Activated CD4-positive, alpha-beta T cell treated with anti-CD3 and anti-CD28 coated beads, Interleukin-2, Interleukin-4, amounts not matched to agents 100 ng/mL and 50 ng/mL, durations not matched to agents 16 hours and 8 hours (primary cell): Measurements from ENCODE around the gene ANKMY1.

Experiments
- DNase-seq: peaks from one replicate; pipeline ENCODE4 v3.0.0-alpha.2; 2020; ENCODE audit warnings: low spot score

Gene ANKMY1

DNA sequence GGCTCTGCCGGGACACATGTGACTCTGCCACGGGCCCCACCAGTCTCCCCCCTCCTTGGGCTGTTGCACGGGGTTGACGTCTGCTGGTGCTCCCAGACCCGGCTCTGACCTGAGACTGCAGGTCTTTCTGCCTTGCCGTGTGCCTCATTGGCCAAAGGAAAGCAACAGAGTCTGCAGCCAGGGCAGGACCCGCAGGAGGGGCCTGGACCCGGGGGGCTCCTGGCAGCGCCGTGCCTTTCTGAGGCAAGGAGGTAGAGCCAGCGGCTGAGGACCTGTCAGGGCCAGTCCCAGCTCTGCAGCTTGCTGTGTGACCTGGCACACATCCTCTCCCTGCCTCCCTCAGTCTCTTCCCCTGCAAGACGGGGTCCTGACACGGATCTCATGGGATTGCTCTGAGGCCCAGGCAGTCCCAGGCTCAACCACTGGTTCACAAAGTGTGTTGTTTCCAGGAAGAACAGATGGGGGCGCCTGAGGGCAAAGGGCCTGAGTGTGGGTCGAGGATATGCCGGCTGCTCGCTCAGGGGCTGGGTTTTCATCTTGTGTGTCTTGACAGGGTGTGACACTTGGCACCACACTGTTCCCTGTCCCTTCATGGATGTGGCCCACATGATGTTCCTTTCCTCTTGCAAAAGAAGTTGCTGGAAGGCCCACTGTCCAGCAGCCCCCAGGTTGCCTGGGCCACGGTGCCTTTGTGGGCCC is 37.7 kb upstream of the ANKMY1 start:
- DNase-seq, result peak; percentile 42

DNA sequence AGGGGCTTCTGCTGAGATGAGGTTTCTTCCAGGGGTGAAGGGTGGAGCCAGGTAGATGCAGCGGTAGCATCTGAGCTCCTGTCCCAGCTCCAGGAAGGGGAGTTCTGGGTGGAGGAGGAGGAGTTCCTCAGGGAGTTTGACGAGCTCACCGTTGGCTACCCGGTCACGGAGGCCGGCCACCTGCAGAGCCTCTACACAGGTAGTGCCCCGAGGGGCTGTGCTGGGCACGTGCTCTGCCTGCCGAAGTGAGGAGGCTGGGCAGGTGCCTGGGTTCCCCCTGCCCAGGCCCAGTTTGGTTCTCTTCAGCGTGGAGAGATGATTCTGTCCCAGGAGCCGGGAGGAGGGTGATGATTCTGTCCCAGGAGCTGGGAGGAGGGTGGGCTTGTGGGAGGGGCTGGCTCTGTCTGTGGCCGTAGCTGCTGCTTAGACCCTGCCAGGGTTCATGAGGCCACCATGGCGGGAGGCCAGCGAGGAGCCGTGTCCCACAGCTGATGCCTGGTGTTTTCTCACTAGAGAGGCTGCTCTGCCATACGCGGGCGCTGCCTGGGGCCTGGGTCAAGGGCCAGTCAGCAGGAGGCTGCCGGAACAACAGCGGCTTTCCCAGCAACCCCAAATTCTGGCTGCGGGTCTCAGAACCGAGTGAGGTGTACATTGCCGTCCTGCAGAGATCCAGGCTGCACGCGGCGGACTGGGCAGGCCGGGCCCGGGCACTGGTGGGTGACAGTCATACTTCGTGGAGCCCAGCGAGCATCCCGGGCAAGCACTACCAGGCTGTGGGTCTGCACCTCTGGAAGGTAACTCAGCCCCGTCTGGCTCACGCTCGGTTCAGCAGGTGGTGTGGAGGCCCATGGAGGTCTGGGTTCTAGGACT is 37.0 kb upstream of the ANKMY1 start:
- DNase-seq, result no peak

DNA sequence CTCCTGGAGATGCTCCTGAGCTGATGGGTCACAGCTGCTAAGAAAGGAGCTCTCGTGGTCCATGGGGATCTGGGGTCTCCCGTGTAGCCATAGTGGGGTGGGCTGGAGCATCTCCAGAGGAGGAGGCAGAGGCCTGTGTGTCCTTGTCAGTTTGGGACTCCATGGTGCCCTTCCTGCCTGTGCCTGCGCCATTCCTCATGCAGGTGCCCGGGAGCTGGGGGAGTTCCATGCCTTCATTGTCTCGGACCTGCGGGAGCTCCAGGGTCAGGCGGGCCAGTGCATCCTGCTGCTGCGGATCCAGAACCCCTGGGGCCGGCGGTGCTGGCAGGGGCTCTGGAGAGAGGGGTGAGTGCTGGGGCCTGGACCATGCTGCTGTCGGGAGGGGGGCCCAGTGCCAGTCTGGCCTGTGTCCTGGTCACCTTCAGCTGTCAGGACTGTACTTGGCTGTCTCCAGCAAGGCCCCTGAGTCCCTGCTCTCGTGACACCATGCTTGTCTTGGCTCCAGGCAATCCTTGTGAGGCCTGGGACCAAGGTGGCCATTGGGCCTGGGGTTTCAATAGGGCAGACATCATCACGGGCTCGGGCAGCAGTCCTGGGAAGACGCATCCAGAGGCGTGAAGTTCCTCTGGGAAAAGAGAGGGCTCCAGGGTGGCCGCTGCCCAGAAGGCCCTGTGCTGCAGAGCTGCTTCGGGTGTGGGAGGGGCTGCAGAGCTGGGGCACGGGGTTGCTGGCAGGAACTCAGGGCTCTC is 36.1 kb upstream of the ANKMY1 start:
- no peak for DNase-seq

DNA sequence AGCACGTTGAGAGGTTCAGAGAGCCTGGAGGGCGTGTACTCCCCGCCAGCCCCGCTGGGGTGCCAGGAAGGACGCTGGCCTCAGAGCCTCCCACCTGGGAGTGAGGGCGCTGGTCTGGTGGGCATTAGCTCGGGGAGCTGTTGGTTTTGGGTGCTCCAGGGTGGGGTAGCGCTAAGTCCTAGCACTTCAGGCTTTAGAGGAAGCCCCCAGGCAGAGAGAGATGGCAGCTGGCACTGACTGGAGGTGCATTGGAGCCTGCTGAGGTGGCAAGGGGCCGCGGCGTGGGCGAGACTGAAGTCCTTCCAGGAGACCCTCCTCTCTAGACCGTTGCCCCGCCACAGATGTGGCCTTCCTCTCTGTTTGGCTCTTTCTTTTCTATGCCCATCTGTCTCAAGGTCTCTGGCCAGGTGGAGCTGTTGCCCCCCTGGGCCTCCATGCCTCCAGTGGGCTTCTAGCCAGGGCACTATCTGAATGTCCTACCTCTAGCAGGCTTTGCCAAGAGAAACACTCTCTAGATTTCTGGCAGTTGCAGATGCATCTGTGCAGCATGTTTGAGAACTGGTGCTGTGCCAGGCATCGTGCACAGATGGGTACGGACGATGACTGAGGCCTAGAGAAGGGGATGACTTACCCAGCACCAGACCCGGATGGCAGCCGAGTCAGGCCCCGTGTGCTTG is 35.4 kb upstream of the ANKMY1 start:
- no peak for DNase-seq

DNA sequence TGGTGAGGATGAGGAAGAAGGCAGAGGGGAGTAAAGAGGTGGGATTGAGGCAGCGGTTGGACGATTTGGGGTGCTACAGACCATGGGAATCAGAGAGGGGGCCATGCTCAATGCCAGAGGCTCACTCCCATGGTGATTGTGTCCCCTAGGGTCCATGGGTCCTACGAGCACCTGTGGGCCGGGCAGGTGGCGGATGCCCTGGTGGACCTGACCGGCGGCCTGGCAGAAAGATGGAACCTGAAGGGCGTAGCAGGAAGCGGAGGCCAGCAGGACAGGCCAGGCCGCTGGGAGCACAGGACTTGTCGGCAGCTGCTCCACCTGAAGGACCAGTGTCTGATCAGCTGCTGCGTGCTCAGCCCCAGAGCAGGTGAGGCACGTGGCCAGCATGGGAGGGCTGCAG is 34.0 kb upstream of the ANKMY1 start:
- DNase-seq, result no peak

DNA sequence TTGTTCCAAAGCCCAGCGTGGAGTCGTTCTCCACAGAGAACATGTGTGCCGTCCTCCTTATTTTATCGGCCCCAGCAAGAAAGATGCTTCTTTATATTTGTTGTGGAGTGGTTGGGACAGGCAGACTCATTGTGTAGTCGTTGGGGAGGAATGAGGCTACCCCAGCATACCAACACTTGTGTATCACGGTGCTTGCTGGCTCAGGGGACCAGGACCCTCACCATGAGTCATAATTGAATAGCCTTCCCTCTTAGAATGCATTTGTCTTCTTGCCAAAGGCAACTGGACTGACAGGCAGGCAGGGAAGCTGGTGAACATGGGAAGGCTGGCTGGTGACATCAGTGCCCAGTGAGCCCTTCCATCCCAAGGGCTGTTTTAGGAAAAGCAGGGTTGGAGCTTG is 33.4 kb upstream of the ANKMY1 start:
- DNase-seq, result no peak

DNA sequence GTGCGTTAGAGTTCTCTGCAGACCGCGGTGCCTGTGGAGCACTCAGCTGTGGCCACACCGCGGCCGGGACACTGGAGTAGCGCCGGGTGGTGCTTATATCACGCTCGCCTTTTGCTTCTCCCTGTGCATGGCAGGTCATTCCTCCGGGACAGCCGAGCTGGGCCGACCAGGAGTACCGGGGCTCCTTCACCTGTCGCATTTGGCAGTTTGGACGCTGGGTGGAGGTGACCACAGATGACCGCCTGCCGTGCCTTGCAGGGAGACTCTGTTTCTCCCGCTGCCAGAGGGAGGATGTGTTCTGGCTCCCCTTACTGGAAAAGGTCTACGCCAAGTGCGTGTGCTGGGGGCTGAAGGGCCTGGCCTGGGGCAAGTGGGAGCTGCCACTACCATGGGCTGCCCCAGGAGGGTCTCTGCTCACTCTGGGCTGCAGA is 32.9 kb upstream of the ANKMY1 start:
- DNase-seq, result no peak

DNA sequence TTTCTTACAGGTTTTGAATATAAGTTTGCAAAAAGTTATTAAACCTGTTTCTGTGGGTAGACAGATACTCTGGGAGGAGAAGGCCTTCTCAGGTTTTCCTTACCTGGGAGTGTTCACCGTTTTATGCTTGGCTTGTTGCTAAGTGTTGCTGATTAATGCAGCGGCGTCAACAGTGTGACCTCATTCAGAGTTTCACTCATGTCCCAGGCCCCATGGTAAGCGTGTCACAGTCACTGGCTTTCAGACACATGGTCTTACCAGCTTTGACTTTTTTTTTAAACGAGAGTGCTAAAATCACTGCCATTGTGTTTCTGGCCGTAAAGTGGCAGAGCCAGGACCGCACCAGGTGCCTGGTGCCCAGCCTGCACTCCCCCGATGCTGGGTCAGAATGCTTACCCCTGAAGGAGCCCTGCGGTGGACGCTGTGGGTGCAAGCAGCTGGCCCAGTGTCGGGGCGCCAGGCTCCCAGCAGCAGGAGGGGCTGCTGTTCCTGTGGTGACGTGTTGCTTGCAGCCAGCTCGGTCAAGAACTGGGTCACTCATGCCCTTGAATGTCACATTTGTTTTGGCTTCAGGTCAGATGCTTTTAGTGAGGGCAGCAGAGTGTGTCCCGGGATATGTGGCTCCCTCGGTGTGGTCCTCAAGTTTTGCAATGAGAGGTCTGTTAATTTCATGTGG is 32.2 kb upstream of the ANKMY1 start:
- DNase-seq, result no peak

DNA sequence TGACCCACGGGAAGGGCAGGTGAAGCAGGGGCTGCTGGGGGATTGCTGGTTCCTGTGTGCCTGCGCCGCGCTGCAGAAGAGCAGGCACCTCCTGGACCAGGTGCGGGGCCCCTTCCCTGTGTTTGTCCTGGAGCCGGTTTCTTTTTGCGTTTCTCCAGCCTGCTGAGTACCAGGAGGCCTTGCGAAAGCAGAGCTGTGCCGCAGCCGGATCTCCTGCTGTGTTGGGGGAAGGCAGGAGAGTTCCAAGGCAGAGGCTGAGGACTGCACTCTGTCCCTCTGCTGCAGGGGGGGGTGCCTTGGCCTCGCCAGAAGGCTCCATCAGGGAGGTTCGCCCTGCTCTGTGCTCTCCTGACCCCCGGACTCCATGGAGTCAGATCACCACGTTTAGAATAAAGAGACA is 31.6 kb upstream of the ANKMY1 start:
- DNase-seq, result no peak

DNA sequence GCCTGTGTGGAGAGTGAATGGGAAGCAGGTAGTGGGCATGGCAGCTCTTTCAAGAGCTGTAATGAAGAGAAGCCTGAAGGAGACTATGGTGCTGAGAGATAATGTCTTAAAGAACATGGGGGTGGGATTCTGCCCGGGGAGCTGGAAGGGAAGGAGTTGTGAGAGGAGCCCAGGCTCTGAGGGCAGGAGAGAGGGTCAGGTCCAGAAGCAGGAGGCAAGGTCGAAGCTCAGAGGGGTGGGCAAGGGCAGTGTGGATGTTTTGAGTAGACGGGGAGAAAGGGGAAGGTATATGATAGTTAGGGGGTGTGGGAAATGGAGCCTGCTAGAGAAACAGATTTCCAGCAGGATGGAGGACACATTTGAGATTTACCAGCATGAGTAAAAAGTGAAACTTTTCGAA is 30.9 kb upstream of the ANKMY1 start:
- DNase-seq, result no peak

DNA sequence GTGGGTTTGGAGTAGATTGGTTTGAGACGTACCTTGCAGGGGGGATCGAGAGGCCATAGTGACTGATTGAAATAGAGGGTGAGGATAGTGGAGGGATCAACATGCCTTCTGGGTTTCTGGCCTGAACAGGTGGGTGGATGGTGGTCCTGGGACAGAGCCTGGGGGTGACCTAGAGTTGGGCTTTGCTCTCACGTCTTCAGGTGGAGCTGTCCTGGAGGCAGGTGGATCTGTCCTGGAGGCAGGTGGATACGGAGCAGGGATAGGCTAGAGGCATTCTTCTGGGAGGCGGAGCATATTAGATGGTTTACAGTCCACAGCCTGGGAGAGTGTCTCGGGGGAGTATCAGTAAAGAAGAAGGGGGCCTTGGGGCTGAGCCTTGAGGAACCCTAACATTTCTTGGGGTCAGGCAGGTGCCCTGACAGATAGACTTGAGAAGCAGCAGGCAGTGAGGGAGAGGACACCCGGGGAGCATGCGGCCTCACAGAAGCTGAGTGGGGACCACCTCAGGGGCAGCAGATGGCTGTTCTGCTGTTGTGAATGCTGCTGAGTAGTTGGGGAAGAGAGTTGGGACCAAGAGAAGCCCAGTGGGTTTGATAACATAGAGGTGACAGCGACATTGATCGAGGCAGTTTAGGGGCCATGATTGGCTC is 30.3 kb upstream of the ANKMY1 start:
- DNase-seq, result no peak

DNA sequence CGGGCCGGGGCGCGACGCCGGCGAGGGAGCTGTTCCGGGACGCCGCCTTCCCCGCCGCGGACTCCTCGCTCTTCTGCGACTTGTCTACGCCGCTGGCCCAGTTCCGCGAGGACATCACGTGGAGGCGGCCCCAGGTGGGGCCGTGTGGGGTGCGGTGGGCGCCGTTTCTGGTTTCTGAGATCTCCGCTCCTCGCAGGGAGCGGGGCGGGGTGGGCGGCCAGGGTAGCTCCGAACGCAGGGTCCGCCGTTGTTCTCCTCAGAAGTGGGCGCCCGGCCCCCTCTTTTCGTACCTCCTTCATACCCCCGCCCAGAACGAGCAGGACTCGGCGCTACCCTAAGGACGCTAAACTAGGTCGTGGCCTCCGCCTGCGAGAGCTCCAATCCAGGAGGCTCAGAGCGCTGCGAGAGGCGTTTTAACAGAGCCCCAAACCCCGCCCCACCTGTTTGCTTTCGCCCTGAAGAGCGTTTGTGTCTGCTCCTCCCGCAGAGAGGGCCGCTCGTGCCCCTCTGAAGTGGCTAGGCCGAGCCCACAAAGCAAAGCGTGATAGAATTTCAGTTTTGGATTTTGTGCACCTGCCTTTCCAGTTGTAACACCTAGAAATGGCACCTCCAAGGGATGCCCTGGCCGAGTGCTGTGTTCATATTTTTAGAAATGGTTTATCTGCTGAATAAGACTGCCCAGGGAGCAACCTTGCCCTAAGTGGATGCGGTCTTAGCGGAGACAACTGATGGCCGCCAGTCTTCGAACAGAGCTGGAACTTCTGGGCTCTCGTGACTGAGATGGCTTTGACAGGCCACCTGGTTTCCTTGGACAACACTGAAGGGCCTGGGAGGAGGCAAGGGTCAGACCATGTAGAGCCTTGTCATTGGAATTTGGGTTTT is 29.4 kb upstream of the ANKMY1 start:
- DNase-seq, result peak; percentile 57

DNA sequence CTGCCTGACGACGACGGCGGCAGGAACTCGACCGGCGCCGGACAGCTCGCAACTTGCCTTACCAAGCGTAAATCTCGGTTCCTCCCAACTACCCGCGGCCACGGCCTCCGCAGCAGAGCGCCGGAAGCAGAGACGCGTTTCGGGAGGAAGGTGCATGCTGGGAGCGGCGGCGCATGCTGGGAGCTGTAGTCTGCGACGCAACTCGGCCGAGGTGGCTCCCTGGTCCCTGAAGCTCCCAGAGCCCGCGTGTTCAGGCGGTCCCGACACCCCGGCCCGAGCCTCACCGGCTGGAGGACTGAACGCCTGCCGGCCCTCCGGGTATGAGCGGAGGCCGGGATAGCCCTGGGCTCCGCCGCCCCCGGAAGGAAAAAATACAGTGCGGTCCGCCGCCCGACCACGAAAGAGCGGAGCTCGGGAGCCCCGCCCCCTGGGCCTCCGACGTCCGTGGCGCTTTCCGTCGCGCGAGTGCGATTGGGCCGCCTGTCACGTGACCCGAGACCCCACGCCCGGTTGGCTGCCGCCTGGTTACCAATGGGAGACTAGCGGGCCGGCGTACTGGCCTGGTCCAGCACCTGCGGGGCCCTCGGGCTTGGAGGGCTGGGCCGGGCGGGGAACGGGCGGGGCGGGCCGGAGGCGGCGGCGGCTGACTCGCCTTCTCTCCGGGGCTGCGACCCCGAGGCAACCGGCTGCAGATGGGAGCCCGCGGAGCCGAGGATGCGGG is 28.6 kb upstream of the ANKMY1 start, which contains the start of gene CAPN10:
CAPN10 (plus strand) TSS at position 537 of the 721 bp plus-strand sequence; CDS start at position 715, 178 bp downstream.
- peak; percentile 97 for DNase-seq

DNA sequence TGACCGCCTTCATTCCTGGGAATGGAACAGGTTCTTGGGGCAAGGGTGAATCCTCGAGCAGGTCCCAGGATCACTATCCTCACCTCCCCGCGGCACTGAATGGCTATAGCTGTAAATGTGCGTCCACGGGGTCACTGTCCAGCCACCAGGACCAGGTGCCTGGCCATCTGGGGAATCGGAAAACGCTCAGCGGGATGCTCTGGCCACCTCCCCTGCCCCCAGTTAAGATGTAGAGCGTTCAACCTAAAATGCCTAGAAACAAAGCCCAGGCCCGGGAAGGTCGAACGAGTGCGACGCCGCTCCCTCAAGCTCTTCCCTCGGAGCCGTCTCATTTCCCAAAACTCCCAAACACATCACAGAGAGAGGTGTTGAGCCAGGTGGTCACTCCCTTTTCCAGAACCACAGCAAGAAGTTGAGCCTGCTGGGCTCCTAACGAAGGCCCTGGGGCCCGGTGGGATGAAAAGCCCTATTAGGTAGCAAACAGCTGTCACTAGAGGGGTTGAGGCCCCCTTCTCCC is 28.0 kb upstream of the ANKMY1 start:
- no peak for DNase-seq

DNA sequence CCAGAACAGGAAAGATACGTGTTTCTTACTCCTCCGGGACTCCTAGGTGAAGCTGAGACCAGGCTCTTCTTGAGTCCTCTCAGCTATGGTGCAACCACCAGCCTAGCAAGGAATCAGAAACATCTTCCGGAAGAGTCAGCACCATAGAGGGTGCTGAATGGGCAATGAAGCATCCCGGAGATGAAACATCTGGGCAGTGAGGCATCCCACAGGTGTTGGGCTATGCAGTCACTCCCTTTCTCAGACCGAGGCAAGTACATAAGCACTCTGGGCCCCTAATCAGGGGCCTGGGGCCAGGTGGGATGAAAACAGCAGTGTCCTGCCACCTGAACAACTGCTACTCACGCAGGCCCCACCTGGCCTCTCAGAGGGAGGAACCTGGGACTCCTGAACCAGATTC is 27.3 kb upstream of the ANKMY1 start:
- no peak for DNase-seq

DNA sequence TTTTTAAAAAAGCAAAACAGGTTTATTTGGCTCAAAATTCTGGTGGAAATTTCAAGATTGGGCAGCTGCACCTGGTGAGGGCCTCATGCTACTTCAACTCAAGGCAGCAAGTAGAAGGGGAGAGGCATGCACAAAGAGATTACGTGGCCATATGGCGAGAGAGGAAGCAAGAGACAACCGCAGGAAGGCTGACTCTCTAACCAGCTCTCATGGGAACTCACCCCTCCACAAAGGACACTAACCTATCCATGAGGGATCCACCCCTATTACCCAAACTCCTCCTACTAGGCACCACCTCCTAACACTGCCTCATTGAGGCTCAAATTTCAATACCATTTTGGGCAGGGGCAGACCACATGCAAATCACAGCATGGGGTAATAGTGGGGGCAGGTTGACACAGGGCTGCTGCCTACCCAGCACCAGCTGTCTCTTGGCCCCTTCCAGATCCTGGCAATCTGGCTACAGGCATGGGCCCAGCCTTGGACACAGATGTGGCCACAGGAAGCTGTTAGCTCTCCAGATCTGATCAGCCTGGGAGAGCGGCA is 26.8 kb upstream of the ANKMY1 start:
- DNase-seq, result peak; percentile 34

DNA sequence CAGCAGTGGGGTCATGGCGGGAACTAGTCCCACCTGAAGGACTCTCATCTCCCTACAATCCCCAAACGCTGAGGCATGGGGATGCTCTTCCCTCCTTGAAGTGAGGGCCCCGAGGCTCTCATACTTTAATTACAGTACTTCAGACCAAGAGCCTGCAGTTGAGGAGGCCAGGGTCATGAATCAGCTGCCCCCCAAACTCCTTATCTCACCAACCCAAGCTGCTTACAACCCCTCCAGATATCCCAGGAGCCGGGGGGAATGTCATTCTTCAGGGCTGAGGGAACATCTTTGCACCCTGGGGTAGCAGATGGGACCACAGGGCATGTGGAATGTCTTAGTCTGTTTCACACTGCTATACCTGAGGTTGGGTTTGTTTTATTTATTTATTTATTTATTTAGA is 26.0 kb upstream of the ANKMY1 start:
- DNase-seq, result no peak

DNA sequence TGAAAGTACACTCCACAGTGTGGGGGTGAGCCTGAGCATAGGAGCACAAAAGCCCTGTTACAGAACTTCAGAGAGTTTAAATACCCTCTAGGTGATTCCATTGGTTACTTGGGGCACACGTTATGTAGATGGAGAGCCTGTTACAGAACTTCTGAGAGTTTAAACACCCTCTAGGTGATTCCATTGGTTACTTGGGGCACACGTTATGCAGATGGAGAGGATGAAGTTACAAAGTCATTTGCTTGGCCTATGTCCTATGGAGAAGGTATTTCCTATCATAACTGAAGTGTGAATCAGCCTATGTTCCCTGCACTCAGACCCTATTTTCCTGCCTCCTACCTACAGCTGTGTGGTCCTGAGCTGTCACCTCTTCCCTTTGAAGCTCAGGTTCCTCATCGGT is 25.0 kb upstream of the ANKMY1 start:
- no peak for DNase-seq

DNA sequence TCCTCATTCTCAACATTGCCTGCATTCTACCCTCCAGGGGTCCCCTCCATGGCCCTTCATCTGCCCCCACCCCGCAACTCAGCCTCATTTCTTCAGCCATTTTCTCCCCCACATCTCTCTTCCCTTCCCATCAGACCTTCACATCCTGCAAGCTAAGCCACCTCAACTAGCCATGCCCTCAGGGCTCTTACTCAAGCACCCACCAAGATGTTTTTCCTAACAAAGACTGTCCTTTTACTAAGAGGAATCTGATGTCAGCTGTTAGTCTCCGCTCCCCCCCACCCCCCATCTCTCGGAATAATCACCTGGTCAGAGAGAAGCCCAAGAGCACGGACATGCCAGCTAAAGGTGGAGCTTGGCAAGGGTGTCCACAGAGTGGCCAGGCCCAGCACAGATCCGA is 24.0 kb upstream of the ANKMY1 start:
- DNase-seq, result no peak
